D721Med (cell line): ENCODE data around the gene SAMD5.

Experiments used
- DNase-seq: peaks from one replicate; pipeline ENCODE4 v3.0.0; 2011; ENCODE audit warnings: low spot score; ENCODE audit not compliant: insufficient read length
- FAIRE-seq: peaks from 2 replicates; lab custom pipeline; 2011; peaks lifted over from hg19 to GRCh38; lab: Jason Lieb, UNC
- CTCF ChIP-seq: IDR thresholded peaks from 2 replicates; pipeline ENCODE4 v1.5.1; 2012; ENCODE audit warnings: mild to moderate bottlenecking, control low read depth; ENCODE audit not compliant: insufficient read depth; ENCODE audit errors: missing control alignments

The SAMD5 gene

GRCh38 chr6:147508866-147509608, 547 bp downstream of the SAMD5 start:
- DNase-seq, result no peak
- no peak for FAIRE-seq
- no peak for TF ChIP-seq CTCF

GRCh38 chr6:147509891-147510290, 1.4 kb downstream of the SAMD5 start:
- FAIRE-seq (no peak), DNase-seq (no peak)
- TF ChIP-seq CTCF, result no peak

GRCh38 chr6:147510929-147511590, 2.6 kb downstream of the SAMD5 start:
- no peak for FAIRE-seq

GRCh38 chr6:147514831-147515230, 6.3 kb downstream of the SAMD5 start:
- FAIRE-seq, result no peak
- TF ChIP-seq CTCF, result no peak
- no peak for DNase-seq

More at GRCh38 chr6:147510929-147511590, 2.6 kb downstream of the SAMD5 start:
- DNase-seq, result no peak
- no peak for TF ChIP-seq CTCF

GRCh38 chr6:147515327-147515726, 6.8 kb downstream of the SAMD5 start:
- DNase-seq, result no peak
- no peak for TF ChIP-seq CTCF
- no peak for FAIRE-seq

- no peak for FAIRE-seq
- no peak for DNase-seq
- no peak for TF ChIP-seq CTCF
These were observed 14.1 kb downstream of the SAMD5 start for GRCh38 chr6:147522597-147522996.
